Measurements from ENCODE around the gene IL17B.

Gene IL17B

DNA sequence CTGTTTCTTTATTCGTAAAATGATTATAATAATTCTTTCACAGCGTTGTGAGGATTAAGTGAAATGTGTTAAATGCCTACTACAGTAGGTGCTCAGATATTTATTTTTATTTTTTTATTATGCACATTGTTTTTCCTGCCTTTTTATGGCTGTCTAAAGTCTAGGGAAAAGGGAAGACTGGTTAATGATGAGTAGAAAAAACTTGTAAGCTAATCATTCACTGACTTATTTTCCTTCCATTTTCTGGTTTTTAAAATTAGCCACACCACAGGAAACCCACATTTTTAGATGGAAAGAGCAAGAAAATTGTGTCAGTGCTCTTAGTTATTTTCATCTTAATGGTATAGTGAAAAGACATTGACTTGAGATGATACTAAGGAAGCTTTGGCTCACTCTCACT is 25.2 kb downstream of the IL17B start:
- no peak for DNase-seq

DNA sequence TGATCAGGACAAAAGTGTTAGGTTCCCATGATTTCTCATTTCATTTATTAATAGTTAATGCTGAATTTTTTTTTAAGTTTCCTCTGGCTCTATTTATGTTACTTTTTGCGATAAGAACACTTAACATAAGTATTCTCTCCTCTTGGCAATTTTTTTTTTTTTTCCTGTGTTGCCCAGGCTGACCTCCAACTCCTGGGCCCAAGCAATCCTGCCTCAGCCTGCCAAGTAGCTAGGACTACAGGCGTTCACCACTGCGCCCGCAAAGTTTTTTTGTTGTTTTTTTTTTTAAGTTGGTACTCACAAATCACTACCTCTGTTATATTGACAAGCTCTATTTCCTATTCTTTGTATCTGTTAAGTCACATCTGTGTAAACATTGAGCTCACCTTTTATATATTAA is 26.9 kb downstream of the IL17B start:
- no peak for DNase-seq

DNA sequence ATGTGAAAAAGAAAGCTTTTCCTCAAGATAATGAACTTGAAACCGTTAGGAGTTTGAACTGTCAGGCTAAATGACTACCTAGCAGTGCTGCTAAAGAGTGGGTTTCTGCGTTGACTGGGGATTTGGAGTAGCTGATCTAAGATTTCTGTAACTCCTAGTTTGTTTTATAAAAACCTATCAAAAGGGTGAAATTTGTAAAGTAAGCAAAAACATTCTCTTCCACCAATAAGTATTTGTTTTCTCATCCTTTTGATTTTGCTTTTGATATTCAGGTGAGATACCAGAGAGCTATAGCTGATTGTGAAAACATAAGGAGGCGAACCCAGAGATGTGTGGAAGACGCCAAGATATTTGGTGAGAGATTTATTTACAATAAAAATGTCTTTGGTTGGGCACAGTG is 29.7 kb downstream of the IL17B start:
- no peak for DNase-seq

DNA sequence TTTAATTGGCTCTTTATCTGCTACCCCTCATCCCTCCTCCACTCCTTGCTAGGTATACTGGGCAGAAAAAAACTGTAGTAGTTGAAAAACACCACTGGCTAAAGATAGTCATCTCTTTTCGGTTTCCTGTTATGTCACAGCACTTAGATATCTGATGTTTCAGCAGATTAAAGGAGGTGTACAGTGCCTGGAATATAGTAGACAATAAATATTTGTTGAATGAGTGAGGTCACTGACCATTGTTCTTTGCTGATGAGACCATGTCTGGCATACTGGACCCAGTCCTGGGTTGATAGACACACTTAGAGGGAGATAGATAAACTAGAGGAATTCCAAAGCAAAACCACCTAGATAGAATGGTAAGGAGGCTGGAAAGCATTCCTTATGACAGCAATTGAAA is 30.6 kb downstream of the IL17B start:
- DNase-seq, result no peak

DNA sequence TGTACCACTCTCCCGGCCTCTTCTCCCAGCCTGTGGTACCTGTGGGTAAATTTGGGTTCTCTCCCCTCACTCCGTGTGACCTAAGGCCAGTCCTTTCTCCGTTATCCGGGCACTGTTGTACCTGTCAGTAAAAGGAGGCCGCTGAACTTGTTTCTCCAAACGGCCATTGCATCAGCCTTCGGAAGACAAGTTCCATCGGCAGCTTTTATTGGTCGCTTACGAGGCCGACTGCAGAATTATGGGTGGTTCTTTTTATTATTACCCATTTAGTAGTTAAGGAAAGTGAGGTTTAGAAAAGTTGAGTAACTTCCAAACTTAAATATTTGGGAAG is 33.2 kb downstream of the IL17B start:
- DNase-seq, result no peak

DNA sequence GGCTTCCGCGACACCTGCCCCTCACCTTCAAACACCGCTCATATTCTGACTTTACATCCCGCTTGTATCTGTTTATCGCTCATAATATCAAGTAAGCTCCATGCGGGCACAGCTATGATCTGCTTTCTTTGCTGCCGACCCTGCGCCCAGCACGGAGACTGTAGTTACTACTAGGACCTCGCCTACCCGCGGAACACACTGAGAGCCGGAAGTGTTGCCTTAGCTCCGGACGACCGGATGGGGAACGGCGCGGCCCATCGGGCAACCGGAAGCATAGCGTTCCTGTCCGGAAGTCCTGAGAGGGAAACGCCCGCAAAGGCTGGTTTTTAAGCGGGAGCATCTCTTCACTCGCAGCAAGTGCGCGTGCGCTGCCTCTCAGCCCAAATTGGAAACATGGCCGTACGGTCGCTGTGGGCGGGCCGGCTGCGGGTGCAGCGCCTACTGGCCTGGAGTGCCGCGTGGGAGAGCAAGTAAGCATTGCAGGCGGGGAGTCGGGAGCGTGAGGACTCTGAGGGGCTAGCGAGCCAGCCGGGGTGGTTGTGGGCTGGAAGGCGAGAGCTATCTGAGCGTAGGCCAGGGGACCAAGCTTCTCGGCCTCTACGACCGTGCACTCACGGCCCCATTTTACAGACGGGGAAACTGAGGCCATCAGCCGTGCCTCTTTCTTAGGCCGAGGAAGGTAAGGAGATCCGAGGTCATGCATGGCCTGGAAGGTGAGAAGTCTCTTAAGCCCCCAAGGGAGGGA is 33.8 kb downstream of the IL17B start, which contains the start of gene GRPEL2:
Gene GRPEL2 (plus strand): TSS at position 353 of the 745 bp plus-strand sequence. CDS start 41 bp downstream, at position 394.
- peak; percentile 70 for DNase-seq

DNA sequence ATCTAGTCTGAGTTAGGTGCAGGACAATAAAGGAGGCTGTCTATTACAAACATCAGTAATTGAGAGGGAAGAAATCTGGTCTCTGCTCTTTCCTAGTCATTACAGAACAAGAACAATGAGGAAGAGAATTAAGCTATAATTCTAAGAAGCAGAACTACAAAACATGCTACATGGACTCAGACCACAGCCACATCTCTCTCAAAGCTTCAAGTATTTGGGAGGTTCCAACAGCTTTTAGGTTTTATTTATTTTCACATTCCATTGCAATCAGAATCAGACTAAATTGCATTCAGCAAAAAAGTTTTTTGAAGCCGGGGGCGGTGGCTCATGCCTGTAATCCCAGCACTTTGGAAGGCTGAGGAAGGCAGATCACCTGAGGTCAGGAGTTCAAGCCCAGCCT is 34.9 kb downstream of the IL17B start:
- DNase-seq, result no peak

DNA sequence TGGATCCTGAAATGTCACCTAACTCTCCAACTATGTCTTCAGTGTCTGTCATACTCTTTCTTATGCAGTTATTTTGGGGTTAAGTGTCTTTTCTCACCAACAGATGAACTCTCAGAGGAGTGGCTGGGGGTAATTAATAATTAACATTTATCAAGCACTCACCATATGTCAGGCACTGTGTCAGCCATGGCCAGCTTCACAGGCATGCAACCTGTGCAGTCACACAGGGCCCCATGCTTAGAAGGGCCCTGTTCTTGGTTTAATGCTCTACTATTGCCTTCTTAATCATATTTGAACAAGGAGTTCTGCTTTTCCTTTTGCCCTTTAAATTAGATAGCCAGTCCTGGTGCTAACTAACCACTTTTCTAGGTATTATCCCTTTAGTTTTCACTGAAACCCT is 37.2 kb downstream of the IL17B start:
- no peak for DNase-seq

DNA sequence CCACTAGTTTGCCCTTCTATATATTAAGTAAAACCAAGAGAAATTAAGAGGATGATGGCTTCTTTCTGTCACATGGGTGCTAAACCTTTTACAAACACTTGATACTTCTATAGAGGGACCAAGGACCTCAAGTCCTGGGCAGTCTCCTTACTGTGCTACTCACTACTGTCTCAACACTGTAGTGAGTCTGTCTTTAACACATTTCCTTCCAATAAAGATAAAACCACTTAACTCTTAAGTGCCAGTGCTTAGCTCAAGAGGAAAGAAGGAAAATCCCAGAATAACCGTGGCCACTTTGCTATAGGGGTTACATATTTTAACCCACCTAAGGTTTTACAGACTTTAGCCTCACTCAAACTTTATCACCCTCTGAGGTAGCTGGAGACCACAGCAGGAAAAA is 38.2 kb downstream of the IL17B start:
- DNase-seq, result no peak

DNA sequence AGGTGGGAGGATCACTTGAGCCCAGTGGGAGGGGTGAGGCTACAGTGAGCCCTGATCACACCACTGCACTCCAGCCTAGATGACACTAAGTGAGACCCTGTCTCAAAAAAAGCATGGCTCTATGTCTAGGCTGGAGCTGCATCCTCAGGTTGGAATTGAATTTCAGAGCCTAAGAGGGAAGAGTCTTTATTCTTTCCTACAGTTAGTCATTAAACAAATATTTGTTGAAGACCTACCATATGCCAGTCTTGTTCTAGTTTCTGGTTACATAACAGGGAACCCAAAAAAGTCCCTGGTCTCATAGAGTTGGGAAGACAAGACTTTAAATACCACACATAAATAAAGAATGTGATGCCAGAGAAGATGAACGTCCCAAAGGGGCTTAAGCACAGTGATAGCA is 40.7 kb downstream of the IL17B start:
- no peak for DNase-seq

DNA sequence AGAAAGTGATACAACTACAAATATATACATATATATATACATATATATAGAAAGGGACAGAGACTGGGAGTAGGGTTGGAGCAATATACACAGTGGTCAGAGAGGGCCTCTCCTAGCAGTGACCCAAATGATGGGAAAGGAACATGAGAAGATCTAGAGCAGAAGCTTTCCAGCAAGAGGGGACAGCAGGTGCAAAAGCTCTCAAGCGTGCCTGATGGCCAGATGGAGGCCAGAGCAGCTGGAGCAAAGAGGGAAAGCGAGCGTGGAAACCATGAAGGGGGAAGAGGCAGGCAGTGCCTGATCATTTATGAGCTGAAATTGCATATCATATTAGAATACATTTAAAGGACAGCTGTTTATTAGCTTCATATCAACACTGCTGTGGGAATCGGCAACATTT is 41.4 kb downstream of the IL17B start:
- no peak for DNase-seq

DNA sequence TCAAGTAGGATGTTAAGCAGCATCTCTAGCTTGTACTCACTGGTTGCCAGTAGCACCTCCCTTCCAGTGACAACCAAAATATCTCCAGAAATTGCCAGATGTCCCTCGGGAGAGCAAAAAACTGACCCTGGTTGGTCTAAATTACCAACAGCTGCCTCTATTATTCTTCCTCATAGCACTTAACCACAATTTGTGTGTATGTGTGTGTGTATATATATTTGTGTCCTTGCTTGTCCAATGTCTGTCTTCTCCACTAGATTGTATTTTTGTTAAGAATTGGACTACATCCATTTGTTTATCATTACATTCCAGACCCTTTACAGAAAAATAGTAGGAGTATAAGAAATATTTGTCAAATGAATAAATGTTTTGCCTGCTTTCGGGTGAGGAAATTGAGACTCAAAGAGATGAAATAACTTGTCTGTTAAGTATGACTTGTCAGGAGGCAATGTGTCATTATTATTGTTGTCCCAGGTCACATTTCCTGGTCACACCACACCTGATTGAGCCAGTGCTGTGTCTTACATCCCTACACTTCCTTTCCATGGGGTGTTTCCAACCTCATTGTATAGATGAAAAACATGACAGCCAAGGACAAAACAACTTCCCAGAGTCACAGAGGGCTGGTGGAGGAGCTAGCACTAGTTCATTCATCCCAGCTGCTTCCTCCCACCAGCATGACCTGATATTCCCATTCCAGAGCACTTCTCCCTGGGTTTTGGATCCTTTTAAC is 45.2 kb downstream of the IL17B start:
- DNase-seq, result no peak

DNA sequence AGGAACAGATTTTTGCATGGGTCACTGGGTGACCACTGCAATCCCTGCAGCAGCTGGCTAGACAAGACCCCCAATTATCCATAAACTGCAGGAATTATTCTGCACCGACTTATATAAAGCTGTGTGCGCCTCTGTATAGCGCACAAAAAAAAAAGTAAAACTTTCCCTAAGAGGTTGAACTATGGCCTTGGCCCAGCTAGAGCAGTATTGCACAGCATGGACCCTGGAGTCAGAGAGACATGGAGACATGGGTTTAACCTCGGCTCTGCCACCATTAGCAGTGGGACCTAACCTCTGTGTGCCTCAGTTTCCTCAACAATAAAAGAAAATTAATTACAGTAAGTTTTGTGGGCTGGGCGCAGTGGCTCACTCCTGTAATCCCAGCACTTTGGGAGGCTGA is 50.9 kb downstream of the IL17B start:
- no peak for DNase-seq

DNA sequence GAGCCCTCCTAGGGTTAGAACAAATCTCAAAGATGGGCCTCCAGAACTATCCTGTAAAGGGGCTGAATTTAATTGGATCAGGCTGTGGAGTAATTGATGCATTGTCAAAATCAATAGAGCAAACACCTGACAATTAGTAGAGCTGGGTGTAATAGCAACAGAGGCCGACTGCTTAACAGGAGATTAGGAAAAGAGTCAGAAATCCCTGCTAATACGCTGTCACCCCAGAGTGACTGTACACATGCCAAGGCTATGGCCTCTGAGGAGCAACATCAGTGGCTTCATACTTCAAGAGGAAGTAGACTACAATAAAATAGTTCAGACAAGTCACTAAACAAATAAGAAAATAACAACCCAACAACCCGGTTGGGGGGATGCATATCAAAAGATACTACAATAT is 52.5 kb downstream of the IL17B start:
- DNase-seq, result no peak

DNA sequence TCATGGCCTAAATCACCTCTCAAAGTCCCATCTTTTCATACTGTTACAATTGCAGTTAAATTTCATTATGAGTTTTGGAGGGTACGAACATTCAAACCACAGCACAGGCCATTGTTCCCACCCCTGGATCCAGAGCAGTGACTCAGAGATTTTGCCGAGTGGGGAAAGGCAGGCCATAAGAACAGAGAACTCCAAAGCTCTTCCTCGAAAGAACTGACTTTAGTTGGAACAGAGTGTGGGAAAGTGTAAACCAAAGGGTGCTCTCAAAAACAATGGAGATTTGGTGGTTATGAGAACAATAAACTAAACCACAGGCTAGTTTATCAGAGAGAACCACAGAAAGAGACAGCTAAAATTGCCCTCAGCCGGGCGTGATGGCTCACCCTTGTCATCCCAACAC is 53.2 kb downstream of the IL17B start:
- DNase-seq, result no peak

DNA sequence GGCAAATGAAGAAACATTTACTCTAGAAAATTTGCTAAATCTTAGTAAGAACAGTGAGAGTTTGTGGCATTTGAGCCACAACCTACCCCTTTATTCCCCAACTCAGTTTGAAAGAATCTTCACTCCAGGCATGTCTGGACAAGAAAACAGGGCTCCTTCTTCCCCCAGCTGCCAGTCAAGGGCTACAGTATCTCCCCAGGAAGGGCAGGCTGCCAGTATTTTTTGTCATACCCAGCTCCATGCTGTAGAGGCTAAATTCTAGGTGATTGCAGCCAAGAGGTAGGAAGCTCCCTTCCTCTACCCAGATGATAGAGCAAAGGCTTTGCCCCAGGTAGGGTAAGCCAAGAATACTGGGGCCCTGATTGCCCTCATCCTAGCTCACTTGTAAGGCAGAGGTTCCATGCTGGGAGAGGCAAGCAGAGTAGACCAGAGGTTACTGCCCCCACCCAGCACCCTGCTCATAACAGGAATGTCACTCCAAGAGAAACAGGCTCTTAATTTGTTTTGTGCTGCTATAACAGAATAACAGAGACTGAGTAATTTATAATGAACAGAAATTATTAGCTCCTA is 53.8 kb downstream of the IL17B start:
- no peak for DNase-seq

DNA sequence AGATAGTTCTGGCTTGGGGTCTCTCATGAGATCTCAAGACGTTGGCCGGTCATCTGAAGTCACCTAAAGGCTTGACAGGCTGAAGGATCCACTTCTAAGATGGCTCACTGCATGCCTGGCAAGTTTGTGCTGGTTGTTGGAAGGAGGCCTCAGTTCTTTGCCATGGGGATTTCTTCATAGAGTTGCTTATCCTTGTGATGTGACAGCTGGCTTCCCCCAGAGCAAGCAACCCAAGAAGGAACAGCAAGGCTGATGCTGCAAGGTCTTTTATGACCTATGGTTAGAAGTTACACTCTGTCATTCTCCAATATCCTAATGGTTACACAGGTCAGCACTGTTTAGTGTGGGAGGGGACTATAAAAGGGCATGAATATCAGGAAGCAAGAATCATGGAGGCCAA is 54.5 kb downstream of the IL17B start:
- no peak for DNase-seq

Measured in activated gamma-delta T cell (primary cell).